ENCODE data around the gene SLC5A6. TPM values are rescaled to one million over a fixed set of nuclear protein-coding genes. Genes with fewer than 3 reads are reported as not detected.

The SLC5A6 gene
- total and polyA plus RNA-seq, 2 of the 4 experiments (the other 2 are of a cell fraction): 28.8 to 34.2 TPM

DNA sequence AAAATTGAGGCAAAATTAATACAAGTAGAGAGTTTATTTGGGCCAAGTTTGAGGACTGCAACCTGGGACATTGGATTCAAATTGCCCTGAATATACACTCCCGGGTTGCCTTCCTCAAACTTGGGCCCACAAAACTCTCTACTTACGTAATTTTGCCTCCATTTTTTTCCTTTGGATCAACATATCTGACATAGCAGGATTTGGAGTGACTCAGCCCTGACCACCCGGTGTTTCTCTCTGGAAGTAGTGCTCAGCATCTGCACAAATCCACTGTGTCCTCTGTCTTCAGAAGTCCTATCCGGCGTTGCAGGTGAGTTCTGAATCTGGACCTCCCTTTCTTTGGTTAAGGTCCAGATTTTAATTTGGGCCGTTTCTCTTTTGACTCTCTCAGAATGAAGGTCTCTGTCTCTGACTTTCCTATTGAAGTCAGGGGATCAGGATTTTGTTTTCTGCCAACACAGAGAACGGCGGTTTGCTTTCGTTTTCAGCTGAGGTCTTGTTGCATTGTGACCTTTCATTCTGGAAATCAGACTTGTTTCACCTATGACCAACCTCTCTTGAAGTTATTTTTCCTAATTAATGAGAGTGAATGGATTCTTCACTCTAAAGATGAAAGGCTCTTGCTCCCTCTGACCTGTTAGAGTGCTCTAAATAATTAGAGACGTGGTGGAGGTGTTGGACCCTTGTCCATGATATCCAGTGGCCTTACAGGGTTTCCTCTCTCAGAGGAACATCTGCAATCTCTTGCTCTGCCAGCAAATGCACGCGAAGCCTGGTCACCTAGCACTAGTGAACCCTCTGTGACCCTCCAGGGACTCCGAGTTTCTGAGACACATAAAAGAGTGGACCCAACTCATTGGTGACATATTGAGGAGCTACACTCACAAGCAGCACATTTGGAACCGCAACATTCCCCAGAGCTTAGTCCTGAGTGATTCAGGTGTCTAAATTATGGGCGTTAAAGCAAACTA, 49.6 kb downstream of the SLC5A6 start:
- no peak overlapping the region for H3K4me3 ChIP-seq (ENCODE audit: insufficient read depth, low read depth, low read length)

More for the DNA sequence above, 49.6 kb downstream of the SLC5A6 start:
- ATAC-seq (ENCODE audit: low read depth) (peak; percentile 73), DNase-seq (peak; percentile 62)
- H3K4me2 ChIP-seq (ENCODE audit: low read depth, low read length): no peak overlapping the region
- H3K14ac ChIP-seq (replicated peaks; ENCODE audit: low read depth, low read length): no peak overlapping the region
- H2BK15ac ChIP-seq (ENCODE audit: low read depth, low read length): no peak overlapping the region
- no peaks in the 10 kb centered on the region for H3K36me3 ChIP-seq (ENCODE audit: control insufficient read depth, insufficient read depth, low read length)
- ChIA-PET CTCF (interaction anchor here (0.6 kb wide), 1 partner anchor 13 kb away, joined by 3 read pairs; no protein-coding TSS in a partner anchor), POLR2A (ENCODE audit: unreplicated experiment) (no interaction called here)
- H3K27ac ChIP-seq (ENCODE audit: insufficient read depth, low read length): no peak overlapping the region
- 70% methylated on average over 7 of the region's 15 CpGs; no CpG with 5 or more reads in 1 of the 2 experiments for WGBS, 2 experiments (ENCODE audit: extremely low coverage in 2 of 2, insufficient read length in 1 of 2)
- no peak overlapping the region for H2BK120ac ChIP-seq (ENCODE audit: low read depth, low read length)
- no peak overlapping the region for H2BK20ac ChIP-seq (ENCODE audit: low read depth, low read length)
- intact Hi-C loops (cut with micrococcal nuclease): no loop called here
- in situ Hi-C loops (cut with MboI; ENCODE audit: low sequenced_read_pairs): no loop called here
- H3K4me1 ChIP-seq (ENCODE audit: control insufficient read depth, insufficient read depth, low read length): no peaks in the 10 kb centered on the region
- TF ChIP-seq, protein P1, sequence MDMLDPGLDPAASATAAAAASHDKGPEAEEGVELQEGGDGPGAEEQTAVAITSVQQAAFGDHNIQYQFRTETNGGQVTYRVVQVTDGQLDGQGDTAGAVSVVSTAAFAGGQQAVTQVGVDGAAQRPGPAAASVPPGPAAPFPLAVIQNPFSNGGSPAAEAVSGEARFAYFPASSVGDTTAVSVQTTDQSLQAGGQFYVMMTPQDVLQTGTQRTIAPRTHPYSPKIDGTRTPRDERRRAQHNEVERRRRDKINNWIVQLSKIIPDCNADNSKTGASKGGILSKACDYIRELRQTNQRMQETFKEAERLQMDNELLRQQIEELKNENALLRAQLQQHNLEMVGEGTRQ (IDR thresholded peaks at IDR 0.05; ENCODE audit: low read depth, low read length): no peak
- TF ChIP-seq MAFK (IDR thresholded peaks at IDR 0.05; ENCODE audit: low read depth, low read length) (peak; percentile 19; the same call in 1 of the 2 replicates), CEBPB (IDR thresholded peaks at IDR 0.05; ENCODE audit: low read depth, low read length) (peak; percentile 22; the same call in 1 of the 2 replicates)
- H2AK9ac ChIP-seq (replicated peaks; ENCODE audit: low read depth, low read length, poor library complexity): no peak overlapping the region
- H2AK5ac ChIP-seq (ENCODE audit: low read depth, low read length): no peak overlapping the region
- no TSS peak for BruUV-seq (replicated peaks)
- no peaks in the 10 kb centered on the region for H3K9me3 ChIP-seq (ENCODE audit: control insufficient read depth, insufficient read depth, low read length)
- no peaks in the 10 kb centered on the region for H3K79me1 ChIP-seq (ENCODE audit: low read depth in 1 of 2, low read length in 2 of 2)
- peaks cover 29% of the 10 kb centered on the region for H3K27me3 ChIP-seq (ENCODE audit: control insufficient read depth, insufficient read depth, low read length)
- no peaks in the 10 kb centered on the region for H3K9me1 ChIP-seq (ENCODE audit: insufficient read depth, low read length)
- dilution Hi-C loops (cut with HindIII; ENCODE audit: low sequenced_read_pairs, unreplicated experiment): no loop called here
- H4K91ac ChIP-seq (ENCODE audit: insufficient read depth, low read depth, low read length): no peak overlapping the region
- H2BK5ac ChIP-seq (ENCODE audit: low read depth, low read length, poor library complexity, severe bottlenecking): no peak overlapping the region
- H4K8ac ChIP-seq (ENCODE audit: low read depth in 2 of 2, low read length in 2 of 2): no peak overlapping the region
- H4K5ac ChIP-seq (ENCODE audit: low read depth, low read length): no peak overlapping the region
- no peak overlapping the region for H3K4ac ChIP-seq (ENCODE audit: low read depth, low read length)
- no peak overlapping the region for H3K18ac ChIP-seq (ENCODE audit: low read depth, low read length)
- no peak overlapping the region for H3K56ac ChIP-seq (ENCODE audit: extremely low read depth, insufficient read depth, low read length)
- no peak overlapping the region for H3K9ac ChIP-seq (ENCODE audit: low read depth, low read length)
- H2AFZ ChIP-seq (replicated peaks; ENCODE audit: low read length, poor library complexity): no peak overlapping the region
- H4K20me1 ChIP-seq (ENCODE audit: insufficient read depth, low read length): no peaks in the 10 kb centered on the region
- H3K23ac ChIP-seq (ENCODE audit: low read depth, low read length): no peak overlapping the region

Data from IMR-90 (cell line).